GM12878 (cell line): Measurements from ENCODE around the gene TRAF3IP3. TPM values are rescaled to one million over a fixed set of nuclear protein-coding genes. Genes with fewer than 3 reads are reported as not detected.

Experiments
- ATAC-seq: fragments of 200-7000 bp; cut with Tn5 transposase; 3 replicates; pipeline ENCODE4 v1.9.1; 2020; ENCODE audit warnings: mild to moderate bottlenecking, moderate library complexity
- BruUV-seq: library from RNA; stranded (reverse); fragments of 400-500 nt; replicated peaks from 2 replicates; lab custom pipeline; 2021; lab: Mats Ljungman, UMichigan
- CTCF ChIA-PET: fragments of 300-600 bp; sonication (Branson Sonifier 250); formaldehyde crosslinking; extraction: SDS; loops from one replicate; lab custom pipeline; 2021; ENCODE audit warnings: inconsistent platforms; lab: Yijun Ruan, JAX
- POLR2A ChIA-PET: fragments of 350-600 bp; formaldehyde crosslinking; extraction: SDS; loops from one replicate; lab custom pipeline; 2021; ENCODE audit warnings: inconsistent platforms; lab: Charles Lee
- RAD21 ChIA-PET: fragments of 300-600 bp; sonication (Branson Sonifier 250); formaldehyde crosslinking; loops from one replicate; lab custom pipeline; 2023; ENCODE audit warnings: antibody characterized with exemption; ENCODE audit not compliant: unreplicated experiment; lab: Charles Lee
- SMC1A ChIA-PET: fragments of 300-600 bp; sonication (Branson Sonifier 250); formaldehyde crosslinking; loops from one replicate; lab custom pipeline; 2023; ENCODE audit not compliant: unreplicated experiment, uncharacterized antibody; lab: Charles Lee
- DNase-seq: peaks from one replicate; pipeline ENCODE4 v3.0.0-alpha.2; 2011; ENCODE audit warnings: low read depth, low spot score
- FAIRE-seq: peaks from 3 replicates; lab custom pipeline; 2011; peaks lifted over from hg19 to GRCh38; lab: Jason Lieb, UNC
- H2AFZ ChIP-seq: 2 replicates; pipeline ENCODE4 v1.6.0; 2011; ENCODE audit warnings: low read depth, low read length, control low read depth; ENCODE audit not compliant: control insufficient read depth
- H3K27ac ChIP-seq: 2 replicates; pipeline ENCODE4 v1.5.1; 2011; ENCODE audit warnings: control low read depth; ENCODE audit not compliant: control insufficient read depth, insufficient read depth
- H3K27me3 ChIP-seq, 2 experiments: replicated peaks in 1 of 2; 2 replicates each; pipeline versions ENCODE4 v1.6.0 to v1.6.1; 2011; ENCODE audit warnings: low read length in 1 of 2; ENCODE audit not compliant: control insufficient read depth in 2 of 2, insufficient read depth in 2 of 2
- H3K36me3 ChIP-seq, 2 experiments: 2 replicates each; pipeline ENCODE4 v1.5.1; 2011; ENCODE audit warnings: low read length in 1 of 2; ENCODE audit not compliant: control insufficient read depth in 2 of 2, insufficient read depth in 2 of 2
- H3K4me1 ChIP-seq: 2 replicates; pipeline ENCODE4 v1.6.1; 2011; ENCODE audit warnings: mild to moderate bottlenecking, low read length, moderate library complexity, mixed read lengths; ENCODE audit not compliant: control insufficient read depth, insufficient read depth
- H3K4me2 ChIP-seq: 2 replicates; pipeline ENCODE4 v1.6.0; 2011; ENCODE audit warnings: control low read depth; ENCODE audit not compliant: control insufficient read depth, insufficient read depth
- H3K4me3 ChIP-seq: fragments of 200-600 bp; sonication (generic); 2 replicates; pipeline ENCODE4 v1.5.1; 2016
- H3K79me2 ChIP-seq: 2 replicates; pipeline ENCODE4 v1.6.0; 2011; ENCODE audit warnings: low read length; ENCODE audit not compliant: control insufficient read depth, insufficient read depth
- H3K9ac ChIP-seq: 2 replicates; pipeline ENCODE4 v1.8.0; 2011; ENCODE audit warnings: low read length, control low read depth, mixed read lengths; ENCODE audit not compliant: control insufficient read depth, insufficient read depth
- H3K9me3 ChIP-seq: replicated peaks from 3 replicates; pipeline ENCODE4 v1.5.1; 2011; ENCODE audit warnings: mild to moderate bottlenecking, low read length; ENCODE audit not compliant: control insufficient read depth, insufficient read depth
- H4K20me1 ChIP-seq: 2 replicates; pipeline ENCODE4 v1.6.0; 2011; ENCODE audit not compliant: control insufficient read depth, insufficient read depth
- CHD4 ChIP-seq: fragments of 200-600 bp; sonication (generic); IDR thresholded peaks from 2 replicates; pipeline ENCODE4 v1.6.1; 2016; ENCODE audit warnings: mild to moderate bottlenecking
- CUX1 ChIP-seq: IDR thresholded peaks from 2 replicates; pipeline ENCODE4 v1.6.1; 2012; ENCODE audit warnings: improper control_type of control experiment, low read depth, low read length; ENCODE audit not compliant: insufficient replicate concordance
- DPF2 ChIP-seq: fragments of 450-650 bp; IDR thresholded peaks from 2 replicates; pipeline ENCODE4 v1.6.1; 2017; ENCODE audit warnings: mild to moderate bottlenecking
- EP300 ChIP-seq, 2 experiments: fragments of 150-350 bp in 1 of 2; IDR thresholded peaks; 2 replicates each; pipeline ENCODE4 v1.6.1; 2011 to 2012; ENCODE audit warnings: low read depth in 2 of 2, low read length in 2 of 2, borderline replicate concordance in 1 of 2, improper control_type of control experiment in 1 of 2, inconsistent platforms in 1 of 2; ENCODE audit not compliant: control insufficient read depth in 1 of 2
- LARP7 ChIP-seq: fragments of 450-650 bp; IDR thresholded peaks from 2 replicates; pipeline ENCODE4 v1.6.1; 2017; ENCODE audit warnings: mild to moderate bottlenecking
- MEF2B ChIP-seq: fragments of 450-650 bp; IDR thresholded peaks from 2 replicates; pipeline ENCODE4 v1.6.1; 2018; ENCODE audit warnings: mild to moderate bottlenecking, moderate library complexity; ENCODE audit not compliant: partially characterized antibody, poor library complexity, severe bottlenecking
- MTA3 ChIP-seq: IDR thresholded peaks from 2 replicates; pipeline ENCODE4 v1.6.1; 2012; ENCODE audit warnings: low read length, inconsistent platforms, borderline replicate concordance
- NBN ChIP-seq: fragments of 450-650 bp; IDR thresholded peaks from 2 replicates; pipeline ENCODE4 v1.6.1; 2016
- POLR2AphosphoS5 ChIP-seq: IDR thresholded peaks from 2 replicates; pipeline ENCODE4 v1.6.1; 2011; ENCODE audit warnings: mild to moderate bottlenecking, low read length, inconsistent platforms
- PRDM15 ChIP-seq: fragments of 450-650 bp; formaldehyde crosslinking; IDR thresholded peaks from 2 replicates; pipeline ENCODE4 v1.4.0; 2020; ENCODE audit warnings: mild to moderate bottlenecking, moderate library complexity
- SMC3 ChIP-seq: IDR thresholded peaks from 2 replicates; pipeline ENCODE4 v1.6.1; 2011; ENCODE audit warnings: low read length, improper control_type of control experiment, borderline replicate concordance
- SP1 ChIP-seq: IDR thresholded peaks from one replicate; pipeline ENCODE4 v1.6.1; 2011; ENCODE audit warnings: low read depth, low read length
- TCF12 ChIP-seq: IDR thresholded peaks from 2 replicates; pipeline ENCODE4 v1.6.1; 2011; ENCODE audit warnings: low read depth, mild to moderate bottlenecking, low read length
- TCF7 ChIP-seq: IDR thresholded peaks from 2 replicates; pipeline ENCODE4 v1.6.1; 2014; ENCODE audit warnings: antibody characterized with exemption, borderline replicate concordance
- ZBED1 ChIP-seq: IDR thresholded peaks from 2 replicates; pipeline ENCODE4 v1.6.1; 2016; ENCODE audit warnings: borderline replicate concordance
- ZNF622 ChIP-seq: fragments of 450-650 bp; IDR thresholded peaks from 2 replicates; pipeline ENCODE4 v1.6.1; 2017; ENCODE audit warnings: mild to moderate bottlenecking, inconsistent platforms
- WGBS: methylation state at CpG from one replicate; pipeline ENCODE4 v1.1.6; 2016; ENCODE audit warnings: low lambda C conversion rate; ENCODE audit not compliant: insufficient replicate concordance, insufficient coverage; ENCODE audit errors: missing lambda C conversion rate; 5-methylcytosine and 5-hydroxymethylcytosine counted together
- in situ Hi-C: fragments of 300-500 bp; cut with MboI; formaldehyde crosslinking; loops from 9 replicates; pipeline ENCODE4 v1.14.3; 2018; ENCODE audit warnings: mixed read lengths
- intact Hi-C: fragments of 100-400 bp; cut with micrococcal nuclease; formaldehyde crosslinking; loops from one replicate; pipeline ENCODE4 v1.14.2; 2022; ENCODE audit not compliant: unreplicated experiment
- polyA plus RNA-seq, 11 experiments: library from polyadenylated mRNA; depleted of rRNA in 4 of 11; unstranded in 6 of 11; stranded (reverse) in 5 of 11; fragments of >200 nt; fragmentation: Nextera tagmentation in 4 of 11; fragmentation: Illumina TruSeq in 1 of 11; extraction: Ambion mirVana in 4 of 11; extraction: Trizol in 1 of 11; gene quantifications; 1 replicate in 1 of 11; 2 replicates in 10 of 11; pipeline versions ENCODE4 v1.2.1 to v1.2.3, GENCODE V29; 2011 to 2016; ENCODE audit warnings: inconsistent platforms in 2 of 11, missing spikeins in 2 of 11, low read depth in 1 of 11
- total RNA-seq, 4 experiments: library from RNA; depleted of rRNA in 3 of 4; stranded (reverse); fragments of >200 nt in 3 of 4; fragmentation: Illumina TruSeq in 1 of 4; extraction: Trizol in 1 of 4; gene quantifications; 2 replicates each; pipeline versions ENCODE4 v1.2.1 to v1.2.3, GENCODE V29; 2013 to 2021

Gene TRAF3IP3
- total and polyA plus RNA-seq, 10 of the 15 experiments (the other 5 are each of a cell fraction or from before 2014, with no cell fraction given), result 61.6 to 121 (median 96.5) TPM

- no peak for TF ChIP-seq PRDM15 (CRISPR knock-in tag)
- TF ChIP-seq NBN, result no peak
- no peak for TF ChIP-seq SMC3
- TF ChIP-seq MEF2B, result no peak
Measured at GRCh38 chr1:209803568-209803967, 47.7 kb downstream of the TRAF3IP3 start (continued).

GRCh38 chr1:209805341-209805781 lies 49.5 kb downstream of the TRAF3IP3 start:
- Histone ChIP-seq H4K20me1 (no peaks in the 10 kb centered on the region), H3K4me3 (no peak overlapping the region), H3K9ac (no peak overlapping the region), H3K27me3 (peaks cover 0 to 3% of the 10 kb centered on the region in 2 experiments; a peak in 2 of 4 replicates), H3K27ac (no peak overlapping the region), H3K4me2 (0 out of 2 replicates have a peak overlapping the region, but pooled peaks have one; percentile 50), H3K9me3 (no peaks in the 10 kb centered on the region), H3K36me3 (no peaks in the 10 kb centered on the region), H3K79me2 (no peaks in the 10 kb centered on the region), H2AFZ (no peak overlapping the region), H3K4me1 (no peaks in the 10 kb centered on the region)
- ChIA-PET SMC1A (interaction anchor here (0.9 kb wide), 1 partner anchor 18 kb away, joined by 3 read pairs; no protein-coding TSS in a partner anchor), CTCF (interaction anchor here (1.2 to 7.7 kb wide), 3 partner anchors 11 to 22 kb away, joined by 3 to 78 read pairs (median 4); partner anchors contain the start of gene UTP25), RAD21 (no interaction called here), POLR2A (interaction anchor here (0.9 kb wide), 1 partner anchor 19 kb away, joined by 3 read pairs; no protein-coding TSS in a partner anchor)
- intact Hi-C loops, result no loop called here
- BruUV-seq, result no TSS peak
- DNase-seq, result no peak
- 76% methylated on average over 17 of the region's 19 CpGs for WGBS
- in situ Hi-C loops, result no loop called here
- ATAC-seq, result no peak
- FAIRE-seq, result no peak
- no peak for TF ChIP-seq TCF7
- TF ChIP-seq CUX1, result no peak
- no peak for TF ChIP-seq ZBED1
- TF ChIP-seq CHD4, result no peak
- TF ChIP-seq LARP7, result no peak
- no peak for TF ChIP-seq DPF2
- TF ChIP-seq SP1, result no peak
- TF ChIP-seq MTA3, result no peak
- no peak for TF ChIP-seq SMC3
- TF ChIP-seq POLR2AphosphoS5, result no peak
- TF ChIP-seq TCF12, result no peak
- TF ChIP-seq EP300 (IDR thresholded peaks at IDR 0.05; ENCODE audit: borderline replicate concordance in 1 of 2, control insufficient read depth in 1 of 2, low read depth in 2 of 2, low read length in 2 of 2), result no peak
- no peak for TF ChIP-seq ZNF622
